ENCODE results near the gene MFF.
"Not testable (repeated sequence)": the region's sequence is repeated elsewhere in the genome, so short reads cannot be mapped to it uniquely, and the experiment has no call there.

The MFF gene

GRCh38 chr2:227370092-227370491, 45.0 kb downstream of the MFF start:
- in situ Hi-C loops (cut with HindIII; ENCODE audit: low pct_unique_long_range_greater_than_20kb, low sequenced_read_pairs) = no loop called here
- DNase-seq (ENCODE audit: low read depth in 1 of 2, low spot score in 1 of 2) = no peak
- no peak for TF ChIP-seq JUND (IDR thresholded peaks at IDR 0.05; ENCODE audit: low read depth)

DNA sequence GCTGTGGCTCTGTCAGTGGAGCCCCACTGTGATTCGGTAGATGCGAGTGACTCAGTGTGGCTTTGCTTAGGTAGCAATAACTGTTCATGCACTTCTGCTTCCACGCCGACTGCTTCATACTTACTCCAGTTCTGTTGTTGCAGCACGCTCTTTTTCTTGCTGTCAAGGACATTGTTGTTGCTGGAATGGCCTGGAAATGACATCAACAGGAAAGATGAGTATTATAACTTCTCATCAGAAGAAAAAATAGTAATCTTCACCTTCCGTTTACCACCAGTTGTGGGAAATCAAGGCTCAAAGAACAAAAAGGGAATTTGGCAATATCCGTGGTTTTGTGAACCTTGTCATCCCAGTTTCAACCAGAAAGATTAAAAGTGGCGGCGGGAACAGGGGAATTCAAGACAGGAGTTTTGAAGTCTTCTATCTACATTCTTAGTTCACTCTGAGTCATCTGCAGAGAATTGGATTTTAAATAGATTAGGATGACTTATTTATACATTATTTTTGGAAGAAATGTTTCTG, 45.8 kb downstream of the MFF start:
- TF ChIP-seq JUND (IDR thresholded peaks at IDR 0.05; ENCODE audit: low read depth) = no peak
- no peak for DNase-seq (ENCODE audit: low read depth in 1 of 2, low spot score in 1 of 2)

GRCh38 chr2:227373389-227373788, 48.3 kb downstream of the MFF start:
- DNase-seq (ENCODE audit: low read depth in 1 of 2, low spot score in 1 of 2) = no peak
- in situ Hi-C loops (cut with HindIII; ENCODE audit: low pct_unique_long_range_greater_than_20kb, low sequenced_read_pairs) = no loop called here
- TF ChIP-seq JUND (IDR thresholded peaks at IDR 0.05; ENCODE audit: low read depth) = no peak

More for the DNA sequence above, 45.8 kb downstream of the MFF start:
- in situ Hi-C loops (cut with HindIII; ENCODE audit: low pct_unique_long_range_greater_than_20kb, low sequenced_read_pairs) = no loop called here

DNA sequence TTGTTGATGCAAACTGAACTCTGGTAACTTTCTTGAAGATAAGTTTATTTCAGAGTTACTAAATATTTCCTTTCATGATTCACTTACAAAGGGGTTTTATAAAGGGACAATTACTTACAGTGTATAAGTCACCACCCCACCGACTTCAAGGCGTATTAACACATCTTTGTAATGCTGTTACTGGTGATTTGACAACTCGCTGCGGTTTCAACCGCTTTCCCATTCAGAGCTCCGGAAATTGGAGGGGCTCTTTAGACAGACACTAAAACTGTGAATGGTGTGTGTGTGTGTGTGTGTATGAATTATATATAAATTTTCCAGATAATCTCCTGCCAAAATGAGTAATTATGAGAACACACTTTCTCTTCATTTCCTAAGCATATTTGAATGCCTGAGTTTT, 49.1 kb downstream of the MFF start:
- no peak for DNase-seq (ENCODE audit: low read depth in 1 of 2, low spot score in 1 of 2)
- TF ChIP-seq JUND (IDR thresholded peaks at IDR 0.05; ENCODE audit: low read depth) = no peak

GRCh38 chr2:227376656-227377396, 51.8 kb downstream of the MFF start:
- in situ Hi-C loops (cut with HindIII; ENCODE audit: low pct_unique_long_range_greater_than_20kb, low sequenced_read_pairs) = no loop called here
- TF ChIP-seq JUND (IDR thresholded peaks at IDR 0.05; ENCODE audit: low read depth) = no peak
- no peak for DNase-seq (ENCODE audit: low read depth in 1 of 2, low spot score in 1 of 2)

More for the DNA sequence above, 49.1 kb downstream of the MFF start:
- in situ Hi-C loops (cut with HindIII; ENCODE audit: low pct_unique_long_range_greater_than_20kb, low sequenced_read_pairs) = no loop called here

DNA sequence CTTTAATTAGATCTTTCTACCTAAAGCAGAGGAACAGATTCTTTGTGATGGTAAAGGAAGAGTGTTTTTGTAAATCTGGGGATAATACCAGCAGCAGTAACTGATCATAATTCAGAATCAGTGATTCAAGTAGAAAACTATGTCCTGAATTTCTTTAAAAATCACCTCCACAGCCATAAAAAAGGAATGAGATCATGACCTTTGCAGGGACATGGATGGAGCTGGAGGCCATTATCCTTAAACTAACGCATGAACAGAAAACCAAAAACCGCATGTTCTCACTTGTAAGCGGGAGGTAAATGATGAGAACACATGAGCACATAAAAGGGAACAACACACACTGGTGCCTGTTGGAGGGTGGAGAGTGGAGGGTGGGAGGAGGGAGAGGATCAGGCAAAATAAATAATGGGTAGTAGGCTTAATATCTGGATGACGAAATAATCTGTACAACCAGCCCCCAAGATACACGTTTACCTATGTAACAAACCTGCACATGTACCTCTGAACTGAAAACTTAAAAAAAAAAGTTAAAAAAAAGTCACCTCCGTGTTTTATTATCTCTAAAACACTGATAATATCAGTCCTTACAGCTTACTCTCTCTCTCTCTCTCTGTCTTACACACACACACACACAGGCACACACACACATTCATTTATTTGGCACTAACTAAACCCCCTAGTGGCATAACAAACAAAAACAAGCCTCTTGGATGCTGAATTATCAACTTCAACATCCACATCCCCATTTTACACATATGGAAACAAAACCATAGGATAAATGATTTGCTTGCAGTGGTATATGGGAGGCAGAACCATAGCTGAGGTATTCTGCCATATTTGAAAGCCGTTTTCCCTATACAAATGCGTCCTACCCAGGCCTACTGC, 52.7 kb downstream of the MFF start:
- TF ChIP-seq JUND (IDR thresholded peaks at IDR 0.05; ENCODE audit: low read depth) = no peak
- DNase-seq (ENCODE audit: low read depth in 1 of 2, low spot score in 1 of 2) = no peak
- in situ Hi-C loops (cut with HindIII; ENCODE audit: low pct_unique_long_range_greater_than_20kb, low sequenced_read_pairs) = no loop called here

DNA sequence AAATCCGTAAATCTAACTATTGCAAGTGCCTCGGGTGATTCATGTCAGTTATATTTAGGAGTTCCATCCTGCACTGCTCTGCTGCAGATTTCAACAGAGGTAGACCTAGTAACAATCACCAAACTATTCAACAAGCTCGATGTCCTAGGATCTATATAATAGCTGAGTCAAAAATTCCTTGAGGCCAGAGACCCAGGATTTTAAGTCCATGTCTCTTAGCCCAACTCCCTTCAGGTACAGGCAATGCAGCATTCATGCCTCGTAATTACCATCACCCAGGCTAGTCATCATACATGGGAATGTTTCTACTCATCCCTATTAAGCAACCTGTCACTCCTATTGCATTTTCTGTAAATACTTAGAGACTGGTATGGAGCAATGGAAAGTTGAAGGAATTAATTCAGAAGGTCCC, 53.3 kb downstream of the MFF start:
- no peak for TF ChIP-seq JUND (IDR thresholded peaks at IDR 0.05; ENCODE audit: low read depth)
- DNase-seq (ENCODE audit: low read depth in 1 of 2, low spot score in 1 of 2) = no peak
- in situ Hi-C loops (cut with HindIII; ENCODE audit: low pct_unique_long_range_greater_than_20kb, low sequenced_read_pairs) = no loop called here

DNA sequence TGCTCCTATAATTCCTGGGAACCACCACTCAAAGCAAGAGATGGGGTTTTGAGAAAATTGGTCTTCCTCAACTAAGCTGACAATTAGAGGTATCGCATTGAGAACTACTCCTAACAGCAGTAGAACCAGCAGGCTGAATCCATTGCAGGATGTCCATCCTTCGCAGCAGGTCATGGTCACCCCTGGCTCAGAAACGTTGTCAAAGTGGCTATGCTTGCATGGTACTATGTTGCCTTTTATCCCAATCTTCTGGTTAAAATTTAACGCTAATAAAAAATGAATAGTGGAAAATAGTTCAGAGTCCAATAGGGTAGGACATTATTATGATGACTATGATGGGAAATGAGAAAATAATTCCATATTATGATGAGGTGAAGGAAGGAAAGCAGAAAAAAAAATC, 54.0 kb downstream of the MFF start, which contains the start of gene TM4SF20:
TM4SF20 (minus strand) TSS at position 212 of the 400 bp plus-strand sequence; CDS start at position 174, 38 bp downstream.
- in situ Hi-C loops (cut with HindIII; ENCODE audit: low pct_unique_long_range_greater_than_20kb, low sequenced_read_pairs) = no loop called here
- no peak for DNase-seq (ENCODE audit: low read depth in 1 of 2, low spot score in 1 of 2)
- TF ChIP-seq JUND (IDR thresholded peaks at IDR 0.05; ENCODE audit: low read depth) = no peak

DNA sequence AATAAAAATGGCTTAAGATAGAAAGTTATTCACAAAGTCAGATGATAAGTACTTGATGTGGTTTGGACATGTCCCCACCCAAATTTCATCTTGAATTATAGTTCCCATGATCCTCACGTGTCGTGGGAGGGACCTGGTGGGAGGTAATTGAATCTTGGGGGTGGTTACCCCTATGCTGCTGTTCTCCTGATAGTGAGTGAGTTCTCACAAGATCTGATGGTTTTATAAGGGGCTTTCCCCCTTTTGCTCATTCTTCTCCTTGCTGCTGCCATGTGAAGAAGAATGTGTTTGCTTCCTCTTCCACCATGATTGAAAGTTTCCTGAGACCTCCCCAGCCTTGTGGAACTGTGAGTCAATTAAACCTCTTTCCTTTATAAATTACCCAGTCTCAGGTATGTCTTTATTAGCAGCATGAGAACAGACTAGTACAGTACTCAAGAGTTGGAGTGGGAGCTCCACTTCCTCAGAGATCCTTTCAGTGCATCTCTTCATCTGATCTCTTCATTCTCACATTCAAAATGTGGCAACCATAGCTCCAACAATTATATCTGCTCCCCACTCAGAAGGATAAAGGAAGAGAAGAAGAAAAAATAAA, 57.3 kb downstream of the MFF start:
- in situ Hi-C loops (cut with HindIII; ENCODE audit: low pct_unique_long_range_greater_than_20kb, low sequenced_read_pairs); DNase-seq (ENCODE audit: low read depth in 1 of 2, low spot score in 1 of 2): not testable (repeated sequence)

DNA sequence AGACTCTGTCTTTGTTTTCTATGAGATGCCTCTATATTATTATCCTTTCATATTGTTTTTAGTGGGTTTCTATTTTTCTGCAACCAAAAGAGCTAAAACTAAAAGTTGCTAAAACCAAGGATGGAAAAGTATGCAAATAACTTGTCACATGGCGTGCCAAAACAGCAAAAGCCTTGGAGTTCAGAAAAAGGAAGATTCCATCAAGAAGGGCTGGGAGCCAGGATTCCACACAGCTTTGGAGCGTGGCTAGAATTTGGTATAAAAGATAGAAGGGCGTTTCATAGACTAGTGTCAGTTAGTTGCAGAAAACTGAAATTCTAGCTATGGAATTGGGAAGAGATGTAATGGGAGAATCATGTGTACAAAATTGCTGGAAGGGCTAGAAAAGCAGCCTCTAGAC, 58.6 kb downstream of the MFF start:
- in situ Hi-C loops (cut with HindIII; ENCODE audit: low pct_unique_long_range_greater_than_20kb, low sequenced_read_pairs) = no loop called here
- TF ChIP-seq JUND (IDR thresholded peaks at IDR 0.05; ENCODE audit: low read depth) = no peak
- DNase-seq (ENCODE audit: low read depth in 1 of 2, low spot score in 1 of 2) = no peak

GRCh38 chr2:227386630-227387029, 61.6 kb downstream of the MFF start:
- no peak for TF ChIP-seq JUND (IDR thresholded peaks at IDR 0.05; ENCODE audit: low read depth)
- in situ Hi-C loops (cut with HindIII; ENCODE audit: low pct_unique_long_range_greater_than_20kb, low sequenced_read_pairs) = no loop called here
- DNase-seq (ENCODE audit: low read depth in 1 of 2, low spot score in 1 of 2) = no peak

DNA sequence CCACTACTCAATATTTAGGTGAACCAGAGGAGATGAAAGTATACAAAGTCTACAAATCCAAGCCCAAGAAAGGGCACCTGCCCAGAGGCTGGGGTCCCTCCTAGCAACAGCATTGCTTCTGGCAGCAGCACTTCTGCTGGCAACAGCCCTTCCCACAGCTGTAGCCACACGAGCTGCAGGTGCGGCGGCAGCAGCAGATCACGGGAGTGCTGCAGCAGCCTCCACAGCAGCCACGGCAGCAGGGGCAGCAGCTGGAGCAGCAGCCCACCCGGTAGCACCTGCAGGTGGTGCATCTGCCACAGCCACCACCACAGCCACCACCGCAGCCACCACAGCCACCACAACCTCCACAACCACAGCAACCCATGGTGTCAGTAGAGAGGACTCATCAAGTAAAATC, 62.5 kb downstream of the MFF start, which contains the start of gene SCYGR1:
SCYGR1 (minus strand) TSS at position 367 of the 400 bp plus-strand sequence; CDS start at position 367, 0 bp downstream.
- in situ Hi-C loops (cut with HindIII; ENCODE audit: low pct_unique_long_range_greater_than_20kb, low sequenced_read_pairs); DNase-seq (ENCODE audit: low read depth in 1 of 2, low spot score in 1 of 2): not testable (repeated sequence)

All from T47D (cell line).